ENCODE measurements around the gene MYH7B.

MYH7B gene

GRCh38 chr20:34967421-34967820, 11.8 kb downstream of the MYH7B start:
- TF ChIP-seq CTCF (IDR thresholded peaks at IDR 0.05; ENCODE audit: low read depth, low read length): no peak
- no peak for DNase-seq
- Histone ChIP-seq H3K27me3 (ENCODE audit: insufficient read depth, low read depth, severe bottlenecking) (no peaks in the 10 kb centered on the region), H3K27ac (no peak overlapping the region), H3K4me3 (ENCODE audit: low read depth, low read length) (no peak overlapping the region), H3K36me3 (no peaks in the 10 kb centered on the region), H3K9me3 (ENCODE audit: severe bottlenecking) (no peaks in the 10 kb centered on the region)

GRCh38 chr20:34968042-34968775, 12.5 kb downstream of the MYH7B start:
- DNase-seq: no peak
- Histone ChIP-seq H3K9me3 (ENCODE audit: severe bottlenecking) (no peaks in the 10 kb centered on the region), H3K4me3 (ENCODE audit: low read depth, low read length) (no peak overlapping the region), H3K36me3 (no peaks in the 10 kb centered on the region), H3K27me3 (ENCODE audit: insufficient read depth, low read depth, severe bottlenecking) (no peaks in the 10 kb centered on the region), H3K27ac (no peak overlapping the region)
- no peak for TF ChIP-seq CTCF (IDR thresholded peaks at IDR 0.05; ENCODE audit: low read depth, low read length)

GRCh38 chr20:34970193-34970840, 14.6 kb downstream of the MYH7B start:
- Histone ChIP-seq H3K36me3 (no peaks in the 10 kb centered on the region), H3K4me3 (ENCODE audit: low read depth, low read length) (no peak overlapping the region), H3K27ac (no peak overlapping the region), H3K27me3 (ENCODE audit: insufficient read depth, low read depth, severe bottlenecking) (no peaks in the 10 kb centered on the region), H3K9me3 (ENCODE audit: severe bottlenecking) (no peaks in the 10 kb centered on the region)
- no peak for TF ChIP-seq CTCF (IDR thresholded peaks at IDR 0.05; ENCODE audit: low read depth, low read length)
- peak; percentile 3 for DNase-seq

GRCh38 chr20:34970846-34971560, 15.3 kb downstream of the MYH7B start:
- no peaks in the 10 kb centered on the region for H3K36me3 ChIP-seq
- no peak for TF ChIP-seq CTCF (IDR thresholded peaks at IDR 0.05; ENCODE audit: low read depth, low read length)
- H3K4me3 ChIP-seq (ENCODE audit: low read depth, low read length): no peak overlapping the region
- DNase-seq: peak; percentile 10
- H3K27ac ChIP-seq: no peak overlapping the region
- H3K9me3 ChIP-seq (ENCODE audit: severe bottlenecking): no peaks in the 10 kb centered on the region
- no peaks in the 10 kb centered on the region for H3K27me3 ChIP-seq (ENCODE audit: insufficient read depth, low read depth, severe bottlenecking)

GRCh38 chr20:34971561-34972235, 16.0 kb downstream of the MYH7B start:
- peak; percentile 9 for DNase-seq
- H3K27ac ChIP-seq: no peak overlapping the region

More at GRCh38 chr20:34971561-34972235, 16.0 kb downstream of the MYH7B start:
- Histone ChIP-seq H3K4me3 (ENCODE audit: low read depth, low read length) (no peak overlapping the region), H3K36me3 (no peaks in the 10 kb centered on the region), H3K9me3 (ENCODE audit: severe bottlenecking) (no peaks in the 10 kb centered on the region), H3K27me3 (ENCODE audit: insufficient read depth, low read depth, severe bottlenecking) (no peaks in the 10 kb centered on the region)
- TF ChIP-seq CTCF (IDR thresholded peaks at IDR 0.05; ENCODE audit: low read depth, low read length): no peak

All from WERI-Rb-1 (cell line).